K562 (cell line): ENCODE measurements around the gene COMMD1. TPM values are rescaled to one million over a fixed set of nuclear protein-coding genes. Genes with fewer than 3 reads are reported as not detected.

ENCODE experiments used
- ATAC-seq: fragments of 200-7000 bp; cut with Tn5 transposase; 3 replicates; pipeline ENCODE4 v1.9.1; 2020; ENCODE audit warnings: moderate library complexity
- BruUV-seq: library from RNA; stranded (reverse); fragments of 400-500 nt; replicated peaks from 2 replicates; lab custom pipeline; 2021; lab: Mats Ljungman, UMichigan
- CTCF ChIA-PET: fragments of 300-600 bp; formaldehyde crosslinking; extraction: SDS; loops from one replicate; lab custom pipeline; 2021; ENCODE audit warnings: low intra/inter-chr PET ratio; lab: Yijun Ruan, JAX
- POLR2A ChIA-PET: fragments of 300-600, 350-650 bp; sonication (Branson Sonifier 250); formaldehyde crosslinking; extraction: SDS; loops from one replicate; lab custom pipeline; 2021; ENCODE audit warnings: antibody characterized with exemption, inconsistent platforms; lab: Yijun Ruan, JAX
- DNase-seq, 4 experiments: peaks; one replicate each; pipeline versions ENCODE4 v3.0.0 to v3.0.0-alpha.2; 2011 to 2018; ENCODE audit warnings: low spot score in 3 of 4, mixed read lengths in 3 of 4; ENCODE audit errors: extremely low read depth in 1 of 4
- FAIRE-seq: peaks from 2 replicates; lab custom pipeline; 2011; peaks lifted over from hg19 to GRCh38; lab: Jason Lieb, UNC
- H2AFZ ChIP-seq: 2 replicates; pipeline ENCODE4 v1.6.0; 2011; ENCODE audit warnings: low read depth, low read length, control low read depth, inconsistent platforms
- H3K27ac ChIP-seq: fragments of 200-600 bp; 3 replicates; pipeline ENCODE4 v1.8.0; 2011; ENCODE audit warnings: low read depth, mild to moderate bottlenecking, control low read depth, inconsistent platforms, low read length, moderate library complexity, mixed read lengths; ENCODE audit errors: extremely low read depth
- H3K27me3 ChIP-seq, 2 experiments: fragments of 300-600 bp in 1 of 2; 2 replicates in 1 of 2; 3 replicates in 1 of 2; pipeline versions ENCODE4 v1.6.0 to v1.8.0; 2011; ENCODE audit warnings: inconsistent platforms in 2 of 2, low read length in 2 of 2, mild to moderate bottlenecking in 1 of 2, mixed read lengths in 1 of 2, moderate library complexity in 1 of 2; ENCODE audit not compliant: control insufficient read depth in 2 of 2, insufficient read depth in 2 of 2
- H3K36me3 ChIP-seq: fragments of 300-600 bp; 3 replicates; pipeline ENCODE4 v1.8.0; 2011; ENCODE audit warnings: mild to moderate bottlenecking, low read length, inconsistent platforms; ENCODE audit not compliant: control insufficient read depth, insufficient read depth
- H3K4me1 ChIP-seq, 2 experiments: fragments of 200-600 bp in 1 of 2; replicated peaks in 1 of 2; 2 replicates in 1 of 2; 3 replicates in 1 of 2; pipeline versions ENCODE4 v1.5.1 to v1.8.0; 2011; ENCODE audit warnings: inconsistent platforms in 2 of 2, low read length in 2 of 2, mild to moderate bottlenecking in 1 of 2, mixed read lengths in 1 of 2, moderate library complexity in 1 of 2; ENCODE audit not compliant: control insufficient read depth in 2 of 2, insufficient read depth in 2 of 2
- H3K4me2 ChIP-seq: 2 replicates; pipeline ENCODE4 v1.6.1; 2011; ENCODE audit warnings: low read length, control low read depth, inconsistent platforms, mixed read lengths; ENCODE audit not compliant: insufficient read depth
- H3K4me3 ChIP-seq: fragments of 200-600 bp; sonication (generic), shearing (Covaris generic); 2 replicates; pipeline ENCODE4 v1.5.1; 2016; ENCODE audit warnings: control low read depth, inconsistent platforms
- H3K79me2 ChIP-seq: fragments of 200-600 bp; 3 replicates; pipeline ENCODE4 v1.8.0; 2011; ENCODE audit warnings: low read length, inconsistent platforms; ENCODE audit not compliant: control insufficient read depth, insufficient read depth
- H3K9ac ChIP-seq, 2 experiments: 2 replicates each; pipeline versions ENCODE4 v1.6.0 to v1.6.1; 2011; ENCODE audit warnings: low read depth in 2 of 2, low read length in 2 of 2, control low read depth in 1 of 2, inconsistent platforms in 1 of 2, mild to moderate bottlenecking in 1 of 2, mixed read lengths in 1 of 2; ENCODE audit not compliant: insufficient read depth in 1 of 2
- H3K9me1 ChIP-seq: one replicate; pipeline ENCODE4 v1.6.0; 2011; ENCODE audit warnings: inconsistent platforms, mild to moderate bottlenecking, low read length, moderate library complexity; ENCODE audit not compliant: control insufficient read depth, insufficient read depth
- H3K9me3 ChIP-seq: replicated peaks from 2 replicates; pipeline ENCODE4 v1.5.1; 2011; ENCODE audit warnings: low read depth, low read length, inconsistent platforms; ENCODE audit not compliant: control insufficient read depth, insufficient read depth
- H4K20me1 ChIP-seq: replicated peaks from 2 replicates; pipeline ENCODE4 v1.6.1; 2011; ENCODE audit warnings: low read length, inconsistent platforms, mixed read lengths; ENCODE audit not compliant: control insufficient read depth, insufficient read depth
- CBFA2T2 ChIP-seq: fragments of 450-650 bp; conservative IDR thresholded peaks from 2 replicates; pipeline ENCODE4 v1.6.1; 2017; ENCODE audit warnings: mild to moderate bottlenecking
- CBX3 ChIP-seq, 2 experiments: IDR thresholded peaks; 1 replicate in 1 of 2; 2 replicates in 1 of 2; pipeline ENCODE4 v1.6.1; 2012; ENCODE audit warnings: inconsistent platforms in 2 of 2, low read length in 2 of 2, borderline replicate concordance in 1 of 2, control low read depth in 1 of 2
- EWSR1 ChIP-seq: fragments of 450-650 bp; IDR thresholded peaks from 2 replicates; pipeline ENCODE4 v1.6.1; 2018; ENCODE audit warnings: borderline replicate concordance, mild to moderate bottlenecking, low read depth, moderate library complexity; ENCODE audit not compliant: partially characterized antibody
- GABPA ChIP-seq: fragments of 200-800 bp; sonication (Bioruptor generic); conservative IDR thresholded peaks from 2 replicates; pipeline ENCODE4 v1.6.1; 2016; ENCODE audit warnings: low read depth, missing genetic modification characterization, missing compliant biosample characterization
- LARP7 ChIP-seq: fragments of 450-650 bp; IDR thresholded peaks from 2 replicates; pipeline ENCODE4 v1.6.1; 2016
- RB1 ChIP-seq: fragments of 450-650 bp; IDR thresholded peaks from 2 replicates; pipeline ENCODE4 v1.6.1; 2017; ENCODE audit warnings: low read depth, mild to moderate bottlenecking
- SIRT6 ChIP-seq: IDR thresholded peaks from one replicate; pipeline ENCODE4 v1.6.1; 2012; ENCODE audit warnings: low read depth, mild to moderate bottlenecking, control low read depth, inconsistent platforms, low read length, moderate library complexity
- ZFPM2 ChIP-seq: fragments of 250-450 bp; sonication (Bioruptor Pico); IDR thresholded peaks from 2 replicates; pipeline ENCODE4 v1.5.1; 2022; ENCODE audit warnings: mild to moderate bottlenecking
- ZNF232 ChIP-seq: sonication (generic); formaldehyde crosslinking; IDR thresholded peaks from 2 replicates; pipeline ENCODE4 v1.8.0; 2022; ENCODE audit warnings: mild to moderate bottlenecking, missing genetic modification reagents
- ZNF263 ChIP-seq: sonication (generic); formaldehyde crosslinking; IDR thresholded peaks from 2 replicates; pipeline ENCODE4 v1.8.0; 2022; ENCODE audit warnings: mild to moderate bottlenecking, missing genetic modification reagents, borderline replicate concordance
- ZNF695 ChIP-seq: fragments of 450-650 bp; formaldehyde crosslinking; IDR thresholded peaks from 2 replicates; pipeline ENCODE4 v1.4.0; 2020; ENCODE audit warnings: mild to moderate bottlenecking, moderate library complexity
- whole genome bisulfite sequencing: fragments of 100-300 bp; shearing (Covaris generic); methylation state at CpG from one replicate; pipeline ENCODE4 v1.1.6; 2016; ENCODE audit warnings: low coverage, mixed read lengths; ENCODE audit not compliant: insufficient coverage; ENCODE audit errors: missing lambda C conversion rate; 5-methylcytosine and 5-hydroxymethylcytosine counted together
- in situ Hi-C: fragments of 300-500 bp; cut with MboI; formaldehyde crosslinking; loops from 4 replicates; pipeline ENCODE4 v1.15.0; 2018; ENCODE audit warnings: inconsistent platforms, mixed read lengths
- intact Hi-C: fragments of 100-400 bp; cut with micrococcal nuclease; formaldehyde crosslinking; loops from 2 replicates; pipeline ENCODE4 v1.14.2; 2022
- polyA plus RNA-seq, 8 experiments: library from polyadenylated mRNA; depleted of rRNA in 4 of 8; stranded (reverse) in 5 of 8; unstranded in 3 of 8; fragments of >200 nt; fragmentation: Nextera tagmentation in 2 of 8; fragmentation: Illumina TruSeq in 1 of 8; extraction: Ambion mirVana in 2 of 8; extraction: Trizol in 1 of 8; gene quantifications; 2 replicates each; pipeline versions ENCODE4 v1.2.1 to v1.2.3, GENCODE V29; 2011 to 2014; ENCODE audit warnings: inconsistent platforms in 1 of 8, missing spikeins in 1 of 8
- total RNA-seq, 7 experiments: library from RNA; depleted of rRNA in 6 of 7; stranded (reverse); fragments of >200 nt in 6 of 7; fragmentation: Illumina TruSeq in 2 of 7; extraction: Trizol in 2 of 7; gene quantifications; 2 replicates each; pipeline versions ENCODE4 v1.2.1 to v1.2.3, GENCODE V29; 2011 to 2021; ENCODE audit warnings: low replicate concordance in 1 of 7

The COMMD1 gene
- total and polyA plus RNA-seq, 9 of the 15 experiments (the other 6 are each of a cell fraction or from before 2014, with no cell fraction given), result 14.4 to 77.0 (median 21.4) TPM

- Histone ChIP-seq H3K9ac (no peak overlapping the region), H3K27me3 (no peaks in the 10 kb centered on the region), H2AFZ (no peak overlapping the region), H3K9me3 (no peaks in the 10 kb centered on the region), H4K20me1 (no peaks in the 10 kb centered on the region), H3K27ac (no peak overlapping the region), H3K4me3 (no peak overlapping the region), H3K4me1 (no peaks in the 10 kb centered on the region), H3K9me1 (no peaks in the 10 kb centered on the region), H3K36me3 (no peaks in the 10 kb centered on the region), H3K4me2 (no peak overlapping the region), H3K79me2 (no peaks in the 10 kb centered on the region)
- POLR2A ChIA-PET, result no interaction called here
- CTCF ChIA-PET, result no interaction called here
- WGBS, result 69% methylated on average over 1 of the region's 1 CpG
- no peak for DNase-seq
- no peak for FAIRE-seq
- in situ Hi-C loops, result no loop called here
- ATAC-seq, result no peak
- no peak for TF ChIP-seq CBFA2T2
- no peak for TF ChIP-seq ZNF695
- intact Hi-C loops, result no loop called here
- BruUV-seq, result no TSS peak
These were observed 111.5 kb downstream of the COMMD1 start for GRCh38 chr2:62016957-62017356.

DNA sequence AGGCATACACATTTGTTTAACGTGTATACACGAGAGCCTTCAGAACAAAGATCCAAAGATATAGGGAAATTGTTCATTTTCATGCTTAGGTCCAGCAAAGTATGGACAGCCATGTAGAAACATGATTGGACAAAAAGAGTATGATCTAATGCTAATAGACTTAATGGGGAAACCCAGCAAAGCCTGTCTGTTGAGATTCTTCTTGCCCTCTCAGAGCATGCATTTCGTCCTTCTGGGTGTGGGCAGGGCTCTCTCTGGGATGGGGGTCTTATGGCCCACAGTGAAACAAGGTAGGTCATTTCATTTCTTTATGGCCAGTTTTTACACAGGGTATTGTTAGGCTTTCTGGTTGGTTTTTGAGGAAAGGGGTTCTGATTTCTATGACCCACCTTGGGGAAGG, 124.4 kb downstream of the COMMD1 start:
- intact Hi-C loops, result no loop called here
- no peaks in the 10 kb centered on the region for H4K20me1 ChIP-seq
- no peak overlapping the region for H3K4me2 ChIP-seq
- DNase-seq (no peak), FAIRE-seq (no peak), ATAC-seq (no peak)
- no peaks in the 10 kb centered on the region for H3K9me3 ChIP-seq
- TF ChIP-seq SIRT6 (no peak), GABPA (no peak), ZNF232 (CRISPR knock-in tag) (no peak), RB1 (no peak), ZNF263 (CRISPR knock-in tag) (no peak), LARP7 (no peak), ZFPM2 (CRISPR knock-in tag) (no peak), CBX3 (IDR thresholded peaks at IDR 0.05; ENCODE audit: borderline replicate concordance in 1 of 2, low read length in 2 of 2) (no peak), EWSR1 (no peak)
- no peak overlapping the region for H3K9ac ChIP-seq
- H3K4me1 ChIP-seq, result no peaks in the 10 kb centered on the region
- no peak overlapping the region for H3K27ac ChIP-seq
- no peak overlapping the region for H2AFZ ChIP-seq
- H3K9me1 ChIP-seq, result no peaks in the 10 kb centered on the region
- no peaks in the 10 kb centered on the region for H3K36me3 ChIP-seq
- in situ Hi-C loops, result no loop called here
- H3K27me3 ChIP-seq, result no peaks in the 10 kb centered on the region
- H3K79me2 ChIP-seq, result no peaks in the 10 kb centered on the region
- ChIA-PET POLR2A (interaction anchor here (0.5 kb wide), 1 partner anchor 53 kb away, joined by 3 read pairs; no protein-coding TSS in a partner anchor), CTCF (no interaction called here)
- no peak overlapping the region for H3K4me3 ChIP-seq
- BruUV-seq, result no TSS peak
- 14% methylated on average over 3 of the region's 3 CpGs for WGBS
